Islet precursor cell (in vitro differentiated cells): ENCODE measurements around the gene UGT1A4.
"Not testable (repeated sequence)": the region's sequence is repeated elsewhere in the genome, so short reads cannot be mapped to it uniquely, and the experiment has no call there.

Experiments
- DNase-seq: peaks from one replicate; pipeline ENCODE4 v3.0.0-alpha.2; 2018

UGT1A4 gene

DNA sequence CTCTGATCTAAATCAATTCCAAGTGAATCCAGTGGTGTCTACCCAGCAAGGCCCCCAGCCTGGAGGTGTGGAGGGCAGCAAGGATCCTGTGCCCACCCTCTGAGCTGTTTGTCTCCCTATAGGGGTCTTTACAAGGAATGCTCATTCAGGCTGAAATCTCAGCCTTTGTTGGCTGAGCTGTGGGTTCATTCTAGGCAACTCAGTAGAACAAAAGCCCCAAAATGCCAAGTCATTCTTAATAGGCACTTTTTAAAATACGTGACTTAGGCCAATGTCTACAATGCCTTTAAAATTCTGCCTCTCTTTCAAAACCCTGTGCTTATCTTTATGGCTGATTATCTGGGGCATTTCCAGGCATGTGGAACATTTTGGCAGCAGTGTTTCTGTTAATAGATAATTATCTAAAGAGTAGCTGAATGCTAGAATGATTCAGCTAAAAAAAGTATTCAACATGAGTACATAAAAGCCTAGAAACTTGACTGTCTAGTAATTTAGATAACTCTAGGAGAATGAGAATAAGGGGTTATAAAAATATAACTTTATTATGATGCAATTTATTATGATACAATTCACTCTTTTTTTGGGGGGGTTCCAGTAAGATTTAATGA, 18.4 kb upstream of the UGT1A4 start:
- DNase-seq, result no peak

DNA sequence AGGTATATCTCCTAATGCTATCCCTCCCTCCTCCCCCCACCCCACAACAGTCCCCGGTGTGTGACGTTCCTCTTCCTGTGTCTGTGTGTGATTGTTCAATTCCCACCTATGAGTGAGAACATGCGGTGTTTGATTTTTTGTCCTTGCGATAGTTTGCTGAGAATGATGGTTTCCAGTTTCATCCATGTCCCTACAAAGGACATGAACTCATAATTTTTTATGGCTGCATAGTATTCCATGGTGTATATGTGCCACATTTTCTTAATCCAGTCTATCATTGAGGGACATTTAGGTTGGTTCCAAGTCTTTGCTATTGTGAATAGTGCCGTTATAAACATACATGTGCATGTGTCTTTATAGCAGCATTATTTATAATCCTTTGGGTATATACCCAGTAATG, 17.7 kb upstream of the UGT1A4 start:
- not testable (repeated sequence) for DNase-seq

DNA sequence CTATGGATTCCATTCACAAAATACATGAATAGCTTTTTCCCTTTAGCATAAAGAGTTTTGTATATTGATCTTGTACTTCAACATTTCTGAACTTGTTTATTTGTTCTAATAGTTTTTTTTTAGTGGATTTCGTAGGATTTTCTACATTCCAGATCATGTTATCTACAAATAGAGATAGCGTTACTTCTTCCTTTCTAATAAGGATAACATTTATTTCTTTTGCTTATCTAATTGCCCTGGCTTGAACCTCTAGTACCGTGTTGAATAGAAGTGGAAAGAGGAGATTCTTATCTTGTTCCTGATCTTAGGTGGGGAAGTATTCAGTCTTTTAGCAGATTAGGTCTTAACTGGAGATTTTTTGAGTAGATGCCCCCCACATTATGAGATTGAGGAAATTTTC, 16.3 kb upstream of the UGT1A4 start:
- DNase-seq, result no peak

DNA sequence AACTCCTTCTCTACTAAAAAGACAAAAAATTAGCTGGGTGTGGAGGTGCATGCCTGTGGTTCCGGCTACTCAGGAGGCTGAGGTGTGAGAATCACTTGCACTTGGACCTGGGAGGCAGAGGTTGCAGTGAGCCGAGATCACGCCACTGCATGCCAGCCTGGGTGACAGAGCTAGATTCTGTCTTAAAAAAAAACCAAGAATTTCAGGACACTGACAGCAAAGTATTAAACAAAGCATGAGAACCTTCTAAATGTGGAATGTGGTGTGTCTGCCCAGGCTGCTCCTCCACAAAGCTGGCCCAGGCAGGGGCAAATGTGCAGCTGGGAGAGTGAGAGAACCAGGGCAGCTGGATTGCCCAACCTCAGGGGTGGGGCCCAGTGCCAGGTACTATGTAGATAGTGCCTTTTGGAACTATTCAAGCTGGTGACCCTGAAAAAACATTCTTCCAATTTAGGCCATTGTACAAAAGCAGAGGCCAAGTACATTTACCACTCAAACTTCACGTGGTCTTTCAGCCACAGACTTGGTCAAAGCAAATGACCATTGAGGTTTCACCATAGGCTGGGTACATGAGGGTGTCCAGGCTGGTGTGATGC, 12.5 kb upstream of the UGT1A4 start:
- DNase-seq, result no peak

DNA sequence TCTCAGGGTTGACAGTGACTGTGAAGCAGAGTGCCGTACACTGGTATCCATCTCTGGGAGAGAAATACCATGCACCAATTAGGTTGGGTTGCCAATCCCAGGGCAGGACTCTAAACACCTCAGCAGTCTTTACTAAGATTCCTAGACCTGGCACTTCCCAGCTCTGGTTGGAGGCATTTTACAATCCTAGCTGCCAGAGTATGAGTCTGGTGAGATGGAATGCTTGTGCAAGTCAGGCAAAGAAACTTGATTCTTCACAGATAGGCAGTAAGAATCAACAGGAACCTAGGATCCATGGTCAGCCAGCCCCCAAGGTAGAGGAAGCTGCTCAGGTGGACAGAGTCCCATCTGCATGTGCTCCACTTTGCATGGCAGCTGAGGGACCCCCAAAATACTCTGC, 11.8 kb upstream of the UGT1A4 start:
- DNase-seq, result peak; percentile 59

DNA sequence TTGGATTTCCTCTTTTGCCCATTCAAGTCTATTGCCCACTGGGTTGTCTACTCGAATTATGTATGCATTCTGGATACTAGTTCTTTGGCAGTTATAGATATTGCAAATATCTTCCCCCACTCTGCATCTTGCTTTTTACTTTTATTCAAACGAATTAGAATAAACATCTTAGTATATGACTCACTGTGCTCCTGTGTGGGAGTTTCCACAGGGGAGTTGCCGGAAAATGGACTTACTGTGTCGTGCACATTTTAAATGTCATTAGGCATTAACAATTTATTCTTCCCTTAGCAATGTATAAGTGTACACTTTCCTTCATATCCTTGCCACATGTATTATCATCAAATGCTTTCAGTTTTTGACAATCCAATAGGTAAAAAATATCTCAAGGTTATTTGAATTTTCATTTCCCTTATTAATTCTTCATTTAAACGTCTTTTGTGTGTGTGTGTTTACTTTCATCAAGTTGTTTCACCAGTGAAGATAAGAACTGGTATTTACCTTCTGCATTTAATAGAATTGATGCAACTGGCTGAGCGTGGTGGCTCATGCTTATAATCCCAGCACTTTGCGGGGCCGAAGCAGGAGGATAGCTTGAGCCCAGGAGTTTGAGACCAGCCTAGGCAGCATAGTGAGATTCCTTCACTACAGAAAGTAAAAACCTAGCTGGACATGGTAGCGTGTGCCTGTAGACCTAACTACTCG, 10.4 kb upstream of the UGT1A4 start:
- no peak for DNase-seq

DNA sequence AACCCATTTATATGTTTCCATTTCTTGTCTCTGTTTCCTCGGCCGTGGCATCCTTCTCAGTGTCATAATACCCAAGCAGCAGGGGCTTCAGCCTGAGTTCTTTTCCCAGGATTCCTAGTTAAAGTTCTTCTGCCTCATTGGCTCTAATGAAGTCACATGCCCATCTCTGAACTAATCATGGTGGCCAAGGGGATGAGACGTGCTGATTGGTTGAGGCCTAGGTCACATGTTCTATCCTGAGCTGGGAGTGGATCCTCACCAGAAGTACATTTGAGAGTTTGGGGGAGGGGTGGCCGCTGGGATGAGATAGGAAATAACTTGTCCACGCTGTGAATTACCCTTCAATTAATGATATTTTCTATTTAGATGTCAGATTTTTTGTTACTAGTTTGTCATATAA, 9.6 kb upstream of the UGT1A4 start:
- no peak for DNase-seq

DNA sequence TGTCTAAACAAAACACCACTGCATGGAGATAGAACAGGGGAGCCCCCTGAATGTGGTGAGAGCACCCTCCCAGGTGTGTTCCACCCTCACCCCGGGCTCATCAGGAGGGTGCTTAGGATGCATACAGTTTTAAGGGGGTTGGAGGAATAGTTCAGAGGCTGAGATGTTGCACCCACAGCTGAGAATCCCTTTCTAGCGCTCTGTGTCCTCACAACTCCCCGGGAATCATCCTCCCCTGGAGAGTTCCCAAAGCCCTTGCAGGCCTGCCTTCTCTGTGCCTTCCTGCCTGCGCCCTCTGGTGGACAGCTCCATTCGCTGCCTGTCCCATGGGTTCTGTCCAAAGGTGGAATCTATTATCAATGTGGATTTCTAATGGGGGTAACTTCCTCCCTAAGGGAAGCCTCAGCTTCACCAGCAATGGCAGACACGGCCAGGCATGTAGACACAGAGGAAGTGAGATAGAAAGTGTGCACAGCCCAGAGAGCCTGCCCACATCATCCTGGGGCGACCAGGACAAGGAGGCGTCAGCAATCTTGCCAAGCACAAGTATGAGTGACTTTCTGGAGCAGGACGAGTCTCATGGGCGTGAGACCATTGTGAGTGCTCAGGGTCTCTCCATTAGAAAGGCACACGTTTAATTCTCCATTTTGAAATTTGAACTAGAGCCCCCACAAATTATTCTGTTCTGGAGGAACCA, 7.1 kb upstream of the UGT1A4 start:
- DNase-seq, result peak; percentile 87

DNA sequence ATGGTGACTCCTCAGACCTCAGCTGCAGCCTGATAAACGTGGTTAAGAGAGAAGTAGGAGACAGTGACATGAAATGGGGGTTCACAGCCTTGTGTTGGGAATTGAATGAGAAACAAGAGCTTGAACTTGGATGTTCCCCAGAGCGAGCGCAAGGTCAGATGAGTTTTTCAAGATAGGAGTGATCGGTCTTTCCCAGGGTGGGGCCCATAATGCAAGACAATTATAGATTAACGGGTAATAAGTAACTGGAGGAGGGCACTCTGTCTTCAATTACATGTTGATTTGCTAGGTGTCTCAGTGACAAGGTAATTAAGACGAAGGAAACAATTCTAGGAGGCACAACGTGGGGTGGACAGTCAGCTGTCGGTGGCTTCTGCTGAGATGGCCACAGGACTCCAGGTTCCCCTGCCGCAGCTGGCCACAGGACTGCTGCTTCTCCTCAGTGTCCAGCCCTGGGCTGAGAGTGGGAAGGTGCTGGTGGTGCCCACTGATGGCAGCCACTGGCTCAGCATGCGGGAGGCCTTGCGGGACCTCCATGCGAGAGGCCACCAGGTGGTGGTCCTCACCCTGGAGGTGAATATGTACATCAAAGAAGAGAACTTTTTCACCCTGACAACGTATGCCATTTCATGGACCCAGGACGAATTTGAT, 5.8 kb upstream of the UGT1A4 start, which contains the start of gene UGT1A5:
UGT1A5 (plus strand) TSS at position 297 of the 651 bp plus-strand sequence; CDS start at position 382, 85 bp downstream.
- no peak for DNase-seq

DNA sequence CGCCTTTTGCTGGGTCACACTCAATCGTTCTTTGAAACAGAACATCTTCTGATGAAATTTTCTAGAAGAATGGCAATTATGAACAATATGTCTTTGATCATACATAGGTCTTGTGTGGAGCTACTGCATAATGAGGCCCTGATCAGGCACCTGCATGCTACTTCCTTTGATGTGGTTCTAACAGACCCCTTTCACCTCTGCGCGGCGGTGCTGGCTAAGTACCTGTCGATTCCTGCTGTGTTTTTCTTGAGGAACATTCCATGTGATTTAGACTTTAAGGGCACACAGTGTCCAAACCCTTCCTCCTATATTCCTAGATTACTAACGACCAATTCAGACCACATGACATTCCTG, 5.3 kb upstream of the UGT1A4 start:
- no peak for DNase-seq

DNA sequence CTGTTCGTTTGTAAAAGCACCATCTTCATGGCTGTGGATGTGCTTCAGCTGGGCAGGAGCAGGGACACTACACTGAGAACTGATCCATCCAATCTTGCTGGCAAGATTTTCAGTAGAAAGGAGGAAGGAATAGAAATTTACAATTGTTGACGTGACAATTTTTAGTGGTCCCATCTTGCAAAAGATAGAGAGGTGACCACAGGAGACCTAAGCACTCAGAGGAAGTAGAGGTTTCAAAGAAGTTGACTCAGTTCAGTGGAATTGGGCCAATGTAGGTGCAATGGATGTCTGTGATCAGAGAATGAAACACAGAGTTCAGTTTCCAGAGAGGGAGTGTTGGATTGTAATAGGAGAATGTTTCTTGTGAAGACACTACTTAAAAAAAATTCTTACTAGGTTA, 4.4 kb upstream of the UGT1A4 start:
- no peak for DNase-seq

DNA sequence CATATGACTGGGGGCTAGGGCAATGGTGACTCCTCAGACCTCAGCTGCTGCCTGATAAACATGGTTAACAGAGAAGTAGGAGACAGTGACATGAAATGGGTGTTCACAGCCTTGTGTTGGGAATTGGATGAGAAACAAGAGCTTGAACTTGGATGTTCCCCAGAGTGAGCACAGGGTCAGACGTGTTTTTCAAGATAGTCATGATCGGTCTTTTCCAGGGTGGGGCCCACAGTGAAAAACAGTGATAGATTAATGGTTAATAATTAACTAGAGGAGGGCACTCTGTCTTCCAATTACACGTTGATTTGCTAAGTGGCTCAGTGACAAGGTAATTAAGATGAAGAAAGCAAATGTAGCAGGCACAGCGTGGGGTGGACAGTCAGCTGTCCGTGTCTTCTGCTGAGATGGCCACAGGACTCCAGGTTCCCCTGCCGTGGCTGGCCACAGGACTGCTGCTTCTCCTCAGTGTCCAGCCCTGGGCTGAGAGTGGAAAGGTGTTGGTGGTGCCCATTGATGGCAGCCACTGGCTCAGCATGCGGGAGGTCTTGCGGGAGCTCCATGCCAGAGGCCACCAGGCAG, 10.3 kb downstream of the UGT1A4 start, which contains the start of gene UGT1A3:
UGT1A3 (plus strand) TSS at position 320 of the 579 bp plus-strand sequence; CDS start at position 405, 85 bp downstream.
- no peak for DNase-seq

DNA sequence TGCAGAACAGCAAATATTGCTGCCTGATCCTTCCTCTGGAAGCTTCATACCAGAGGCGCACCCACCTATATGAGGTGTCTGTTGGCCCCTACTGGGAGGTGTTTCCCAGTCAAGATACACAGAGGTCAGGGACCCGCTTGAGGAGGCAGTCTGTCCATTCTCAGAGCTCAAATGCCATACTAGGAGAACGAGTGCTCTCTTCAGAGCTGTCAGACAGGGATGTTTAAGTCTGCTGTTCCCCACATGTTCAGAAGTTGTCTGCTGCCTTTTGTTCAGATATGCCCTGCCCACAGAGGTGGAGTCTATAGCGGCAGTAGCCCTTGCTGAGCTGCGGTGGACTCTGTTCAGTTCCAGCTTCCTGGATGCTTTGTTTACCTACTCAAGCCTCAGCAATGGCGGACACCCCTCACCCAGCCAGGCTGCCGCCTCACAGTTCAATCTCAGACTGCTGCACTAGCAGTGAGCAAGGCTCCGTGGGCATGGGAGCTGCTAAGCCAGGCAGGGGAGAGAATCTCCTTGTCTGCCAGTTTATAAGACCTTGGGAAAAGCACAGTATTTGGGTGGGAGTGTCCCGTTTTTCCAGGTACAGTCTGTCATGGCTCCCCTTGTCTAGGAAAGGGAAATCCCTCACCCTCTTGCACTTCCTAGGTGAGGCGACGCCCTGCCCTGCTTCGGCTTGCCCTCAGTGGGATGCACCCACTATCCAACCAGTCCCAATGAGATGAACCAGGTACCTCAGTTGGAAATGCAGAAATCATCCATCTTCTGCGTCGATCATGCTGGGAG, 18.5 kb downstream of the UGT1A4 start:
- DNase-seq, result not testable (repeated sequence)

DNA sequence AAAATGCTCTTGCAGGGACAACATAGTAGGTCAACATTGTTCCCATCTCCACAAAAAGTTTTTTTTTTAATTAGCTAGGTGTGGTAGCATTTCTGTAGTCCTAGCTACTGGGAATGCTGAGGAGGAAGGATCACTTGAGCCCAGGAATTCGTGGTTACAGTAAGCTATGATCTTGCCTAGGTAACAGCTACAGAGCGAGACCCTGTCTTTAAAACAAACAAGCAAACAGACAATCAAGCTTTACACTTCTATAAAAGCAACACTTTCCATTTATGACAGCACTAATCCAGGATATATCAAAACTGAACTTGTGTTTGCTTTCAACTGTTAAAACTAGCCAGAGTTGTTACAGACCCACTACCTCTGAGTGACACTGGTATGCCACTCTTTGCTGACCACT, 22.3 kb downstream of the UGT1A4 start:
- DNase-seq, result no peak

DNA sequence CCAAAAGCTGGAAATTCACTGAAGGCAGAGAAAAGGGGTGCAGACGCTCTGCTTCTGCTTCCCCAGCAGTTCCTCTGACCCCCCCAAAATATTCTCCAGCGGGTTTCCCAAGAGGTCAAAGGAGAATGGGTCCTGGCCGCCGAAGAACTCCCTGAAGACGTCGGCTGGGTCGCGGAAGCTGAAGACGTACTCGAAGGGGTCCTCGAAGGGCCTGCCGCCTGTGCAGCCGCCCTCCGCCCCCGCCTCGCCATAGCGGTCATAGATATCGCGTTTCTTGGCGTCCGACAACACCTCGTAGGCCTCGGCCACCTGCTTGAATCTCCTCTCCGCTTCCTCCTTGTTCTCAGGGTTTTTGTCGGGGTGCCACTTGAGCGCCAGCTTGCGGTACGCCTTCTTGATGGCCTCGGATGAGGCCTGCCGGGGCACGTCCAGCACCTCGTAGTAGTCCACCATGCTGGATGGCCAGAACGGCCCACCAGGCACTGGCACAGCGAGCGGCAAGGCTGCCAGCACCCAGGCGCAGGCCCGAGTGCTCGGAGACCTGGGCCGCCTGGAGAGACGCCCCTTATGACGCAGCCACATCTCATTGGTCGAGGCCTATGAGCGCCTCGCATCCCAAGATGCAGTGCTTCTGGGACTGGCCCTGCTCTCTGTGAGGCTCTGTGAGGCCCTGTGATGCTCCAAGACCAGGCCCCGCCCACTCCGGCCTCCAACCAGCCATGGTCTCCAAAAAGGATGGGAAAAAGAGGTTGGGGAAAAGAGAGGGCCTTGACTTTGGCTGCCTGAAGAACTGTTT, 25.1 kb downstream of the UGT1A4 start:
- DNase-seq, result no peak

DNA sequence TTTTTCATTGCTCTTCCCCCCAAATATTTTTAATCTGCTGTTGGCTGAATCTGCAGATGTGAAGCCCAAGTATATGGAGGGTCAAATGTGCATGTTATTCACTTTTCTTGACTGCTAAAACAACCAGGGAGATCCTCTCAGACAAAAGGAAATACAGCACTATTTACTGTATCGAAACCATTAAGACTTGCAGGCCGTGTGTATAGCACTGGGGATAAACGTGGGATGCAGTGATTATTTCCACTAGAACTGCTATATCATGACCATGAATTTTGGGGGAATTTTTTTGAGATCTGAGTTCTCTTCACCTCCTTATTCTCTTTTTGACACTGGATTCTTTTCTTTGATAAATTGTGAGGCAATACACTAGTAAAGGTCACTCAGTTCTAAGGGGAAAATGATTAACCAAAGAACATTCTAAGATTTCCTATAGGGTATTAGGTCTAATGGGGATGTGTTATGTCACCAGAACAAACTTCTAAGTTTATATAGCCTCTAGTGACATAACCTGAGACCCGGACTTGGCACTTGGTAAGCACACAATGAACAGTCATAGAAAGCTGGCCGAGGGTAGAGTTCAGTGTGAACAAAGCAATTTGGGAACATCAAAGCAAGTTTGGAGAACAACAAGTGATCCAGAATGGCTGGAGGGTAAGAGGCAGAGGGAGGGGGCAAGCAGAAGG, 26.7 kb downstream of the UGT1A4 start:
- DNase-seq, result no peak

DNA sequence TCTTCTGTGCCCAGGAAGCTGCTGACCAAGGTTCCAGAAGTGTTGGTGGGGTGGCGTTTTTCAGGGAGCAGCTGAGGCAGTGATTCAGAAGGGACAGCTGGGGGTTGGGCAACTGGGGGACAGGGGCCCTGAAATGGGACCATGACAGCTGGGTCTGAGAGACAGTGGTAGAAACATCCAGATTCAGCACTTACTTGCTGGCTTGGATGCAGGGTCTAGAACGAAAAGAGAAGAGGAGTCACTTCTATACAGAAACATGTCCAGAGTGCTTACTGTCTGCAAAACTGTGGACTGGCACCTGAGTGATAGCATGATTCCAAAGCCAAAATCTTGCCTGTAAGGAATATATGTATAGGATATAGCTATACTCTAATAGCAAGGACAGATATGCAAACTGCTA, 27.3 kb downstream of the UGT1A4 start:
- not testable (repeated sequence) for DNase-seq

DNA sequence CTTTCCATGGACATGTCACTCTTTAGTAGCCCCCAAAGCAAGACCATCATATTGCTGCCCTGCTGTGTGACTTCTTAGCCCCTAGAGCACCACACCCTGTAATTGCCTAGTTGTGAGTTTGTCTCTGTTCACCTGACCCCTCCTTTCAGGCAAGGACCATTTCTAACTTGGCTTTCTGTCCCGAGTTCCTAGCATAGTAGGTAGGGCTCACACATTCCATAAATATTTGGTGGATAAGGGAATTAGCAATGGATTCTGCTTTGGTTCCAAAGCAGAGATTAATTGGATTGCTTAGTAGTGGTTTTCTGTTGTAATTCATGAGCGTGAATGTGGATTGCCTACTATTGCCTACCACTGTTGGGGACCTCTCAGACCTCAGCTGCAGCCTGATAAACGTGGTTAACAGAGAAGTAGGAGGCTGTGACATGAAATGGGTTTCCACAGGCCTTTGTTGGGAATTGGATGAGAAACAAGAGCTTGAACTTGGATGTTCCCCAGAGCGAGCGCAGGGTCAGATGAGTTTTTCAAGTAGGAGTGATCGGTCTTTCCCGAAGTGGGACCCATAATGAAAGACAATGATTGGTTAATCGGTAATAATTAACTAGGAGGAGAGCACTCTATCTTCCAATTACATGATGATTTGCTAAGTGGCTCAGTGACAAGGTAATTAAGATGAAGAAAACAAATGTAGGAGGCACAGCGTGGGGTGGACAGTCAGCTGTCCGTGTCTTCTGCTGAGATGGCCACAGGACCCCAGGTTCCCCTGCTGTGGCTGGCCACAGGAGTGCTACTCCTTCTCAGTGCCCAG, 28.1 kb downstream of the UGT1A4 start:
- no peak for DNase-seq

DNA sequence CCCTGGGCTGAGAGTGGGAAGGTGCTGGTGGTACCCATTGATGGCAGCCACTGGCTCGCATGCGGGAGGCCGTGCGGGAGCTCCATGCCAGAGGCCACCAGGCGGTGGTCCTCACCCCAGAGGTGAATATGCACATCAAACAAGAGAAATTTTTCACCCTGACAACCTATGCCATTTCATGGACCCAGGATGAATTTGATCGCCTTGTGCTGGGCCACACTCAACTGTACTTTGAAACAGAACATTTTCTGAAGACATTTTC, 28.7 kb downstream of the UGT1A4 start:
- DNase-seq, result no peak

DNA sequence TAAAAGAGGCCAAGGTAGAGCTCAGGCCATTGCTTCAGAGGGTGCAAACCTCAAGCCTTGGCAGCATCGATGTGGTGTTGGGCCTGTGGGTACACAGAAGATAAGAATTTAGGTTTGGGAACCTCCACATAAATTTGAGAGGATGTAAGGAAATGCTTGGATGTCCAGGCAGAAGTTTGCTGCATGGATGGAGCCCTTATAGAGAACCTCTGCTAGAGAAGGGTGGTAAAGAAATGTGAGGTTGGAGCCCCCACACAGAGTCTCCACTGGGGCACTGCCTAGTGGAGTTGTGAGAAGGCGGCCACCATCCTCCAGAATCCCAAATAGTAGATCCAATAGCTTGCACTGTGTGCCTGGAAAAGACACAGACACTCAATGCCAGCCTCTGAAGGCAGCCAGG, 32.2 kb downstream of the UGT1A4 start:
- not testable (repeated sequence) for DNase-seq
